DMS 273 (cell line): ENCODE results near the gene ARPIN.
"Not testable (repeated sequence)": the region's sequence is repeated elsewhere in the genome, so short reads cannot be mapped to it uniquely, and the experiment has no call there.

Experiments
- DNase-seq: peaks from one replicate; lab custom pipeline; 2025; ENCODE audit not compliant: unreplicated experiment; lab: John Stamatoyannopoulos, UW

ARPIN gene

DNA sequence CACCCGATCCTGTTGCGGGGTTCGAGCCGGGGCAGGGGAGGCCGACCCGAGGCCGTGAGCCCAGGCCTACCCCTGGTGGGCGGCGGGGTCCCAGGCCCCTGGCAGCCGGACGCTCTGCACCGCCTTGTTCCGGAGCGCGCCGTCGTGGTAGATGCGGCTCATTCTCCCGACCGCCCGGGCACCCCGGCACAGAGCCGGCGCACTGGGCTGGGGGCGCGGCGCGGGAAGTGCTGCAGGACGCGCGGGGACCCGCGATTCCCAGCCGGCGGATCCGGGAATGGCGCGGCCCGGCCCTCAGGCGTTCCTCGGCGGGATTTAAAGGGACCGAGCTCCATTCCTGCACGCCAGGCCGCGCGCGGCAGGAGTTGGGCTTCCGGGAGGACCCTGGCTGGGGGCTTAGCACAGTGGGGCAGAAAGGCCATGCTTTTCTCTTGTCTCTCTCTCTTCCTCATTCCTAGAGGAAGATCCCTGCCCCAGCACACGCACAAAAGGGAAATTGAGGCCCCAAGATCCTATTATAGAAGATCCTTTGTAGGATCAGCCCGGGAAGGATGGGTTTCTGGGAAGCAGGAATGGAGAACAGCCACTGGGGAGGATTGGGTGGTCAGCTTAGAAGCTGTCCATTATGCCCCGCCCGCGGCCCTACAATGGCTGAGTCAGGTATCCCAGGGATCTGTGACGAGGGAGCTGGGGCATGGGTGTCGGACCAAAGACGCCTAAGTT is at the start of gene ARPIN:
ARPIN (minus strand) TSS at position 279 of the 723 bp plus-strand sequence; CDS start at position 162, 117 bp downstream.
- DNase-seq = peak; percentile 68

DNA sequence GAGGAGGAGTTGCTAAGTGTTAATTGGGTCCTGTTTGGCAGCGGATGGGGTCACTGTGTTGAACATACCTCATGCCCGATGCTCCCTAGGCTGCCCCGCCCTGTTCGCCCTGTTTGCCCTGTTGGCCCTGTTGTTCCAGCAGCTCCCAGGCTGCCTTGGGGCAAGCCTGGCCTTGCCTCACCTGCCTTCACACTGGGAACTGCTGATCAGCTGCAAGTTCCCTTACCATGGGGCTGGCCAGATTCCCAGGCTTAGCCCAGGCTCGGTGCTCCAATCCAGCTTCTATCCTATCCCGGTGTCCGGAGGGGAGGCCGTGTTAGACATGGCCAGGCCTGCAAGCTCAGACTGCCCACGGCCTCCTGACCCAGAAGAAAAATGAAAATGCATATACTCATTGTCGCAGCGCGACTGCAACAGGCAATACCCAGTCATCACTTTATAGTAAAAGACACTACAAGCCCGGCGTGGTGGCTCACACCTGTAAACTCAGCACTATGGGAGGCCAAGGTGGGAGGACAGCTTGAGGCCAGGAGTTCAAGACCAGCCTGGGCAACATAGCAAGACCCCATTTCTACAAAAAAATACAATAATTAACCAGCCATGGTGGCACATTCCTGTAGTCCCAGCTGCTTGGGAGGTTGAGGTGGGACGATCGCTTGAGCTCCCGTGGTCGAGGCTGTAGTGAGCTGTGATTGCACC is 45.5 kb upstream of the ARPIN start:
- DNase-seq = peak; percentile 47

DNA sequence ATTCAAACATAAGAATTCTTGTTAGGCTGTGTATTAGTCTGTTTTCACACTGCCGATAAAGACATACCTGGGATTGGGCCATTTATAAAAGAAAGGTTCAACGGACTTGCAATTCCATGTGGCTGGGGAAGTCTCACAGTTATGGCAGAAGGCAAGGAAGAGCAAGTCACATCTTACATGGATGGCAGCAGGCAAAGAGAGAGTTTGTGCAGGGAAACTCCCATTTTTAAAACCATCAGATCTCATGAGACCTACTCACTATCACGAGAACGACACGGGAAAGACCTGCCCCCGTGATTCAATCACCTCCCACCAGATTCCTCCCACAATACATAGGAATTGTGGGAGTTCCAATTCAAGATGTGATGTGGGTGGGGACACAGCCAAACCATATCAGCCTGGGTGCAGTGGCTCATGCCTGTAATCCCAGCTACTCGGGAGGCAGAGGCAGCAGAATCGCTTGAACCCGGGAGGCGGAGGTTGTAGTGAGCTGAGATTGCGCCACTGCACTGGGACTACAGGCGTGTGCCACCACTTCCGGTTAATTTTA is 42.8 kb upstream of the ARPIN start:
- DNase-seq = not testable (repeated sequence)

DNA sequence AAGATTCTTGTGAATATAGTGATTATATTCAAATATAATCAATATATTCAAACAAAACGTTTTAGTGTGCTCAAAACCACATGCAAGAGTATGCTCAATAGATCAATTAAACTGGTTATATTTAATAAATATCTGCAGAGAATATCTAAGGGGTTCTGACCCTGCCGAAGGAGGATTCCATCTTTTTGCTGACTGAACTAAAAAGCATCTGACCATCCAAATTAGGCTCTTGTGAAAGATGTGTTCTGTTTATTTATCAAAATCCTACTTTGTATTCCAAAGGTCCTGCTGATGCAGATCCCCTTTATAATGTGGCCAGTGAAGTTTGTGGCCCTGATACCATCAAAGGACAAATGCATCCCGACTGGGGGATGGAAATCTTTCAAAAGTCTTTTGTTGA is 41.8 kb upstream of the ARPIN start:
- DNase-seq = no peak

DNA sequence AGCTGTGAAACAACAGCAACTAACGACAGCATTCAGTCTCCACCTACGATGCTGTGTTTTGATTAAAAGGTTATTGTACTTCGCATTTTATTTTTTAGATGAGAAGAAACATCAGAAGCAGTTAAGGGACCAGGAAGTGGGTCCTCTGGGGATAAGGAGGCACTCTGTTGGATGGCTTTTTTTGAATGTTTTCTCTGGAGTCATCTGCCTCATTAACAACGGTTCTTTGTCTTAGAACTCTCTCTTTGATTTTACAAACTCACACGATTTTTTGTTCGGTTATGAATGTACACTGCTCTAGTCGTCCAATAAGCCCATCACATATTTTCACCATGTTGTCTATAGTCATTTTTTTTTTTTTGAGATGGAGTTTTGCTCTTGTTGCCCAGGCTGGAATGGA is 36.0 kb upstream of the ARPIN start:
- DNase-seq = no peak

DNA sequence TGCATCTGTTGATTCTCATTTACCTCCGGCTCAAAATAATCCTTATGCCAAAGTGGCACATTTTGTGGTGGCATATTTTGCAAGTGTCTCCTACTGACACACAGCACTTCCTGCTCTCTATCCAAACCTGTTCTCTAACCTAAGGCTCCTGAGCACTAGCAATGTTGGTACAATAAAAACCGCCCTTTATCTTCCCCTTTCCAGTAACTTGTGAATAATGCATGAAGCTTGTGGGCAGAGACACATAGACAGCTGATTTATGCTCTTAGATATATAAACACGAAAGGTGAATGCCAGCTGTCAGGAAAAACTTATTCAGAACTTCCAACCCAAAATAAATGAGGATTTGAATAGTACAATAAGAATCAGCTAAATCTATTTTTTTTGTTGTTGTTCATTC is 34.6 kb upstream of the ARPIN start:
- DNase-seq = peak; percentile 5

DNA sequence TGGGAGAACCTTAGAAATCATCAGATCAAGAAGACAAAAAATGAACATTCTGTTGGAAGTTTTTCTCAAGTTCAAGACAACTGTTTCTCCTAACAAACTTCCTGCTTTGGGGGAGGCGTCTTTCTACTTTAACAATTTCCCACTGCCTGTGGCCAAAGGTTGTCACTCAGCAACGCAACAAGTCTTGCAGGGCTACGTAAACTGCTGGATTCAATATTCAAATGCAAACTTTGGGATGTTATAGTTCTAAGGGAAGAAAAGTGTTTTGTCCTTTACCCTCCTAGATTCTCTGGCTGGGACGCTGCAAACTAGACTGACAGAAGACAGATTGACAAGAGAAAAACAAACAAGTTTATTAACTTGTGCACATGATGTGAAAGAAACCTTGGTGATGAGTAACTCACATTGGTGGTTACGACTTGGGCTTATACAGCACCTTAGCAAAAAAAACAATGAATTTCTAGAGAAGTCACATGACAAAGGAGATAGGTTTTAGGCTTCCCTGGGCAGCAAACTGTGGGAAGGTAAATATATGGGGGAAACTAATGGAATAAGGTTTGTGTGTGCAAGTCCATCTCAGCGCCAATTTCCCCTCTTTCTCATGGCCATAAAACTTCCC is 34.0 kb upstream of the ARPIN start:
- no peak for DNase-seq

DNA sequence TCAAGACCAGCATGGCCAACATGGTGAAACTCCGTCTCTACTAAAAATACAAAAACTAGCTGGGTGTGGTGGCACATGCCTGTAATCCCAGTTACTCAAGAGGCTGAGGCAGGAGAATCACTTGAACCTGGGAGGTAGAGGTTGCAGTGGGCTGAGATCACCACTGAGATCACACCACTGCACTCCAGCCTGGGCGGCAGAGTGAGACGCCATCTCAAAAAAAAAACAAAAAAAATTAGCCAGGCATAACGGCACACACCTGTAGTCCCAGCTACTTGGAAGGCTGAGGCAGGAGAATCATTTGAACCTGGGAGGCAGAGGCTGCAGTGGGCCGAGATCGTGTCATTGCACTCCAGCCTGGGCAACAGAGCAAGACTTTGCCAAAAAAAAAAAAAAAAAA is 31.0 kb upstream of the ARPIN start:
- not testable (repeated sequence) for DNase-seq

DNA sequence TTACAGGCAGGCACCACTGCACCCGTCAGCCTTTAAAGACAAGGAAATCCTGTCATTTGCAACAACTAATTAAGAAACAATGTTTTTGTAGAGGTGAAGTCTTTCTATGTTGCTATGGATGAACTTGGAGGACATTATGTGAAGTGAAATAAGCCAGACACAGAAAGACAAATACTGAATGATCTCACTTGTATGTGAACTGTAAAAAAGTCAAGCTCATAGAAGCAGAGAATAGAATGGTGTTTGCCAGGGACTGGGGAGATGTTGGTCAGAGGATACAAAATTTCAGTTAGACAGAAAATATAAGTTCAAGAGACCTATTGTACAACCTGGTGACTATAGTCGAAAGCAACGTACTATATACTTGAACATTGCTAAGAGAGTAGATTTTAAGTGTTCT is 27.2 kb upstream of the ARPIN start:
- DNase-seq = no peak

DNA sequence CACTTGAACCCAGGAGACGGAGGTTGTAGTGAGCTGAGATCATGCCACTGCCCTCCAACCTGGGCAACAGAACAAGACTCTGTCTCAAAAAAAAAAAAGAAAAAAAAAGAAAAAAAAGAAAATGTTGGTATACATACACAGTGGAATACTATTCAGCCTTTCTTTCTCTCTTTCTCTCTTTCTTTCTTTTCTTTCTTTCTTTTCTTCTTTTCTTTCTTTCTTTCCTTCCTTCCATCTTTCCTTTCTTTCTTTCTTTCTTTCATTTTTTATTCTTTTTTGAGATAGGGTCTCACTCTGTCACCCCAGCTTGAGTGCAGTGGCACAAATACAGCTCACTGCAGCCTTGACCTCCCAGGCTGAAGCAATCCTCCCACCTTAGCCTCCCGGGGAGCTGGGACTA is 26.6 kb upstream of the ARPIN start:
- DNase-seq = not testable (repeated sequence)

DNA sequence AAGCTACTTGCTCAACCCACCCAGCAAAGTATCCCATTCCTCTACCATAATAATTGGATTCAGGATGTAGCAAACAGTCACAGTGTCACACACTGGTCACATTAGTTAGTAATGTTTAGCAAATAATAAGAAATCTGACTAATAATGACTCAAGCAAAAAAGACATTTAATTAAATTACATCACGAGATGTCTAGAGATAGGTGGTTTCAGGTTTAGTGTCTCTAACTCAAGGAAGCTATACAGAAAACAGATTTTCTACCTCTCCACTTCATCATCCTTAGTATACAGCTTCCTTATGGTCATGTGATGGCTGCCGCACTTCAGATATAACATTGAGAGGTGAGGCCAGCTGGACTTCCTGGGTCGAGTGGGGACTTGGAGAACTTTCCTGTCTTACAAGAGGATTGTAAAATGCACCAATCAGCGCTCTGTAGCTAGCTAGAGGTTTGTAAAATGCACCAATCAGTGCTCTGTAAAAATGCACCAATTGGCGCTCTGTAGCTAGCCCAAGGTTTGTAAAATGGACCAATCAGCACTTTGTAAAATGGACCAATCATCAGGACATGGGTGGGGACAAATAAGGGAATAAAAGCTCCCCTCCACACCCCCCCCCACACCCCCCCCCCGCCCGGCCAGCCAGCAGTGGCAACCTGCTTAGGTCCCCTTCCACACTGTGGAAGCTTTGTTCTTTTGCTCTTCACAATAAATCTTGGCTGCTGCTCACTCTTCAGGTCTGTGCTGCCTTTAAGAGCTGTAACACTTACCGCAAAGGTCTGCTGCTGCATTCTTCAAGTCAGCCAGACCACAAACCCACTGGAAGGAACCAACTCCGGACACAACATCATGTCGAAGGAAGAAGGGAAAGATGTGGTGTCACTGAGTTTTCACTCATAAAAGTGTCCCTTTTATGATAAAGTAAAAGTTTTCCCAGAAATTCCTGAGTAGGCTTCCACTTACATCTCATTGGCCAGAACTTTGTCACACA is 24.9 kb upstream of the ARPIN start:
- no peak for DNase-seq

DNA sequence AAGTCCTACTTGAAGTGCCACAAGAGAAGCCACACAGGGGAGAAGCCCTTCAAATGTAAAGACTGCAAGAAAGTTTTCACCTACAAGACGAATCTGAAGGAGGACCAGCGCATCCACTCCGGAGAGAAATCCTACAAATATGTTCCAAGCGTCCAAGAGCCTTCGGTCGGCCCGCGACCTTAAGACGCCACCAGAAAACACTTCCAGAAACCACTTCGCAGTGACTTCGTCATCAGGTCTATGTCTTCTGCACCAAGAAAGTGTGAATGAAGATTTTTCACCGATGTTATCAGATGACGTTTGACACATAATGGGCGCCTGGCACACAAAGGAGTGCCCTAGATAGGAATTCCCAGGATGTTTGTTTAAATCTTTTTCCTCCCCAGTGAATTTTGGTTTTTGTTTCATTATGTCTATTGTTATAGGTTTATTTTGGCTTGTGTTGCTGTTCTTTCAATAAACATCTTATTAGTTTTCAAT is 24.1 kb upstream of the ARPIN start:
- DNase-seq = no peak

DNA sequence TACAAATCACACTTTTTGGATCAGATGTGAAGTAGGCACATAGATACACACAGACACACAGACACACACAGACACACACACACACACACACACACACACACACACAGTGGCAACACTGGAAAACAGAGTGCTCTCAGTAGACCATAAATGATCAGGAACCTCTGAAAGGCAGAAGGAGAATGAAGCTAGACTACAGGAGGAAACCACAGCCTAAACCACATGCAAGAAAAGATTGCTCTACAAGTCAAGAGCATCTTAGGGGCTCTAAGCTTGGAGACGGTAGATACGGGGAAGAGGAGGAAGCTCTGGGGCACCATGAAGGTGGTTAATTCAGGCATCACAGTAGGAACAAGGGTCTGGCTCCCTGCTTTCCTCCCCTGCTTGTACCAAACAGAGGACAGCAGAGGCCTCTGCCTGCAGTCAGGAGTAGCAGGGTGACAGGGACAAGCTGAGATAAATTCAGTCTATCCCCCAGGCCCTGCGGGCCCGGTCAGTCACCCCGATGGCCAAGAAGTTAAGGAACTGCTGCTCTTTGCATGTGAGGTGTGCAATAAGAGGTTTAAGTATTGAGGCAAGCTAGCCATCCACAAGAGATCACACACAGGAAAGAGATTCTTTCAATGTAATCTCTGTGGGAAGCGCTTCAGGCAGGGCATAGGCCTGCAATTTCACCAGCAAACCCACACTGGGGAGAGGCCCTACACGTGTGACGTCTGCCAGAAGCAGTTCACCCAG is 23.5 kb upstream of the ARPIN start:
- DNase-seq = no peak

DNA sequence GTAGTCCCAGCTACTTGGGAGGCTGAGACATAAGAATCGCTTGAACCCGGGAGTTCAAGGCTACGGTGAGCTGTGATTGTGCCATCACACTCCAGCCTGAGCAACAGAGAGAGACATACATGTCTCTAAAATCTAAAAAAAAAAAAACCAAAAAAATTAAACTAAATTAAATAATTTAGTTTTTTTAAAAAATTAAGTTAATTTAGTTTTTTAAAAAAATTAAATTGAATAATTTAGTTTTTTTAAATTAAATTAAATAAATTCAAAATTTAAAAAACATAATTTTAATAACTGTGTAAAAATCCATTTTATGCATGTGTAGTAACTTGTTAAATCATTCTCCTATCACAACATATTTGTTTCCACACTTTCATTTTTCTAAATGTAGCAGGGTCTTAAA is 20.1 kb upstream of the ARPIN start:
- no peak for DNase-seq

DNA sequence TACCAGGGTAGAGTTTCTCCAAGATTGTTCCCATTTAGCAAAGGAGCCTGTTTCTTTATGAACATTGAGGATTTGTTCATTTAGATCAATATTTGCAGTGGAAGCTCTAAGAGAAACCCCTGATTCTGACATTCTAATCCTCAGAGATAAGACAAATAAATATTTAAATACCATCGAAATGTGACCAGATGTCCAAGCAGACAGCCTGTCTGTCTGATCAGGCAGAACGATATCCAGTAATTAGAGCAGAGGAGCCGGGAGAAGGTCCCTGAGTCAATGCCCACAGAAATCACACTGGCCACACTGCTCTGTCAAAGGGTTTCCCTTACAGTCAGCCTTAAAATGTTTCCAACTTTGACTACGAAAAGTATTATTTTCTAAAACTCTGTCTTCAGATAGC is 15.7 kb upstream of the ARPIN start:
- DNase-seq = peak; percentile 8

DNA sequence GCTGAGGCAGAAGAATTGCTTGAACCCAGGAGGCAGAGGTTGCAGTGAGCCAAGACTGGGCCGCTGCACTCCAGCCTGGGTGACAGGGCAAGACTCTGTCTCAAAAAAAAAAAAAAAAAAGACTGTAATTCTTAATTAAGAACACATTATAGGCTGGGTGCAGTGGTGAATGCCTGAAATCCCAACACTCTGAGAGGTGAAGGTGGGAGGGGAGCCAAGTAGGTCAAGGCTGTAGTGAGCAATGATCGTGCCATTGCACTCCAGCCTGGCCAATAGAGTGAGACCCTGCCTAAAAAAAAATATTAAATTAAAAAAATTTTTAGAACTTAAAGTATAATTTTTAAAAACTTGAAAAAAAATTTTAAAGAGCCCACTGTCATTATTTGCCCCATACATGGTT is 13.4 kb upstream of the ARPIN start:
- DNase-seq = no peak

DNA sequence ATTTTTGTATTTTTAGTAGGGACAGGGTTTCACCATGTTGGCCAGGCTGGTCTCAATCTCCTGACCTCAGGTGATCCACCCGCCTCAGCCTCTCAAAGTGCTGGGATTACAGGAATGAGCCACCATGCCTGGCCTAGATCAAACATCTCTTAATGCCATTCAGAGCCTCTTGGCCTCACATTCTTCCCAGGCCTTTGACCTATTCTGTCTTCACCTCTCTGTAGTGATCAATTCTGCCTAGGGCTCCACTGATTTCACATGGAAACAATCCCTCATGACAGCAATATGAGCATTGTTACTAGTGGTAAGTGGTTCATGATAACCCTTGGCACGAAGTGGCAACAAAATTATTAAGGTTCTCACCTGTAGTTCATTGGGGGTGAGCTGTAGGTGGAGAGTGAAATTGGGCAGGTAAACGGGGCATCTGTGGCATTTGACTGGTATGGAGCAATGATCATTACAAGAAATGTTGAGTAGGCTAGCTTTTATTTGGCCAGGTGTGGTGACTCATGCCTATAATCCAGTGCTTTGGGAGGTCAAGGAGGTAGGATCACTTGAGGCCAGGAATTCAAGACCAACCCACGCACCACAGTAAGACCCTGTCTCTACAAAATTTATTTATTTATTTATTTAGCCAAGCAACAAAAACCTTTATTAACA is 4.8 kb upstream of the ARPIN start:
- no peak for DNase-seq

DNA sequence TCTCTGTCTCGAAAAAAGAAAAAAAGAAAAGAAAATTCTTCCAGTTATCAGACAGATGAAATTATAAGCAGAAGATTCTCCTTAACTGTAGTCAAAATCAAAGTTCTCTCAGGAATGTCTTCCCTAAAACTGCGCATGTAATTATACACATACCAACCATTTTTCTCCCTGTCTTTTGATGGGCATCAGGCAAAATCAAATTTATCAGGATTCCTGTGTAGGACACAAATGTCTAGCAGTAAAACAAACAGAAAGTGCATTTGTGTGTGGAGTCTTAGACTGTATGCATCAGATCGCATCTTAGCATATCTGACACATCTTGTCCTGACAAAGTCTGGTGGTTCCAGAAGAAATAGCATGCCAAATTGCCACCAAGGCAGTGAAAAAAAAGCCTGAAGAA is 3.9 kb upstream of the ARPIN start:
- DNase-seq = no peak

DNA sequence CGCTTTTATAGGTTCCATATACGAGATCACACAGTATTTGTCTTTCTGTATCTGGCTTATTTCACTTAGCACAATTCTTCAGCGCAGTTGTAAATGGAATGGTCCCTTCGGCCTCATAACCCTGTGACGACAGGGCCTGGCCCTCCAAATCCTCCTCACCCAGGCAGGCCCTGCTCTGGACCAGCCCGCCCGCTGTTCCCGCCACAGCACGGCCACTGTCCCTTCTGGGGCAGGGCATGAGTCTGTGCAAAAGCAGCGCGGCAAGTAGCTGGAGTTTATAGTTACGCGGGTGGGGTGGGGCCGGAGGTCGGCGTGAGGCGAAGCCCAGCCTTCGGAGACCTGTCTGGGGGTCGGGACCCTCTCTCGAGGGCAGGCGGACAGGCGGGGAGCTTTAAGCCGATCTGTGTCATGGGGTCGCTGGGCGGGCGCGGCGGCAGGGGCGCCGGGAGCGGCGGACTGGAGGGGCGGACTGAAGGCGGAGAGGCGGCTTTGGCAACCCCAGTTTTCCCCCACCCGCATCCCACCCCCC is 543 bp downstream of the ARPIN start:
- no peak for DNase-seq
